ENCODE results near the gene MGAT4C.
"Not testable (repeated sequence)": the region's sequence is repeated elsewhere in the genome, so short reads cannot be mapped to it uniquely, and the experiment has no call there.

MGAT4C gene

GRCh38 chr12:86139671-86140070, 116.5 kb downstream of the MGAT4C start:
- no peak overlapping the region for H3K4me3 ChIP-seq (ENCODE audit: low read depth, low read length)

GRCh38 chr12:86138770-86139169, 117.4 kb downstream of the MGAT4C start:
- no peak overlapping the region for H3K4me3 ChIP-seq (ENCODE audit: low read depth, low read length)

GRCh38 chr12:86137936-86138335, 118.3 kb downstream of the MGAT4C start:
- H3K4me3 ChIP-seq (ENCODE audit: low read depth, low read length), result no peak overlapping the region

- H3K4me3 ChIP-seq (ENCODE audit: low read depth, low read length), result no peak overlapping the region
These were observed 121.6 kb downstream of the MGAT4C start for GRCh38 chr12:86134561-86134960.

- H3K4me3 ChIP-seq (ENCODE audit: low read depth, low read length), result not testable (repeated sequence)
These were observed 129.3 kb downstream of the MGAT4C start for GRCh38 chr12:86126900-86127299.

GRCh38 chr12:86122846-86123468, 133.2 kb downstream of the MGAT4C start:
- no peak overlapping the region for H3K4me3 ChIP-seq (ENCODE audit: low read depth, low read length)

GRCh38 chr12:86118161-86118560, 138.0 kb downstream of the MGAT4C start:
- H3K4me3 ChIP-seq (ENCODE audit: low read depth, low read length), result no peak overlapping the region

GRCh38 chr12:86117711-86118110, 138.5 kb downstream of the MGAT4C start:
- H3K4me3 ChIP-seq (ENCODE audit: low read depth, low read length), result no peak overlapping the region

GRCh38 chr12:86104087-86104486, 152.1 kb downstream of the MGAT4C start:
- no peak overlapping the region for H3K4me3 ChIP-seq (ENCODE audit: low read depth, low read length)

- H3K4me3 ChIP-seq (ENCODE audit: low read depth, low read length), result no peak overlapping the region
These were observed 159.0 kb downstream of the MGAT4C start for GRCh38 chr12:86097161-86097560.

GRCh38 chr12:86091681-86092080, 164.5 kb downstream of the MGAT4C start:
- H3K4me3 ChIP-seq (ENCODE audit: low read depth, low read length), result no peak overlapping the region

GRCh38 chr12:86081843-86082242, 174.3 kb downstream of the MGAT4C start:
- no peak overlapping the region for H3K4me3 ChIP-seq (ENCODE audit: low read depth, low read length)

GRCh38 chr12:86059052-86059451, 197.1 kb downstream of the MGAT4C start:
- H3K4me3 ChIP-seq (ENCODE audit: low read depth, low read length), result not testable (repeated sequence)

GRCh38 chr12:86057092-86057845, 198.9 kb downstream of the MGAT4C start:
- no peak overlapping the region for H3K4me3 ChIP-seq (ENCODE audit: low read depth, low read length)

GRCh38 chr12:86052921-86053320, 203.3 kb downstream of the MGAT4C start:
- no peak overlapping the region for H3K4me3 ChIP-seq (ENCODE audit: low read depth, low read length)

- H3K4me3 ChIP-seq (ENCODE audit: low read depth, low read length), result no peak overlapping the region
These were observed 206.2 kb downstream of the MGAT4C start for GRCh38 chr12:86050010-86050409.

- no peak overlapping the region for H3K4me3 ChIP-seq (ENCODE audit: low read depth, low read length)
These were observed 211.8 kb downstream of the MGAT4C start for GRCh38 chr12:86044396-86044795.

- H3K4me3 ChIP-seq (ENCODE audit: low read depth, low read length), result no peak overlapping the region
These were observed 214.1 kb downstream of the MGAT4C start for GRCh38 chr12:86042062-86042461.

GRCh38 chr12:86018361-86018760, 237.8 kb downstream of the MGAT4C start:
- no peak overlapping the region for H3K4me3 ChIP-seq (ENCODE audit: low read depth, low read length)

- no peak overlapping the region for H3K4me3 ChIP-seq (ENCODE audit: low read depth, low read length)
These were observed 241.2 kb downstream of the MGAT4C start for GRCh38 chr12:86015026-86015425.

- H3K4me3 ChIP-seq (ENCODE audit: low read depth, low read length), result no peak overlapping the region
These were observed 249.5 kb downstream of the MGAT4C start for GRCh38 chr12:86006727-86007126.

- H3K4me3 ChIP-seq (ENCODE audit: low read depth, low read length), result no peak overlapping the region
These were observed 258.1 kb downstream of the MGAT4C start for GRCh38 chr12:85998074-85998473.

GRCh38 chr12:85996280-85996679, 259.9 kb downstream of the MGAT4C start:
- no peak overlapping the region for H3K4me3 ChIP-seq (ENCODE audit: low read depth, low read length)
